Purkinje cell (primary cell): ENCODE measurements around the gene OR2S2. TPM values are rescaled to one million over a fixed set of nuclear protein-coding genes. Genes with fewer than 3 reads are reported as not detected.

Experiments used
- polyA plus RNA-seq: library from polyadenylated mRNA; unstranded; fragments of >200 nt; fragmentation: Nextera tagmentation; gene quantifications from 2 replicates; pipeline ENCODE4 v1.2.1, GENCODE V29; 2014

OR2S2 gene, protein sequence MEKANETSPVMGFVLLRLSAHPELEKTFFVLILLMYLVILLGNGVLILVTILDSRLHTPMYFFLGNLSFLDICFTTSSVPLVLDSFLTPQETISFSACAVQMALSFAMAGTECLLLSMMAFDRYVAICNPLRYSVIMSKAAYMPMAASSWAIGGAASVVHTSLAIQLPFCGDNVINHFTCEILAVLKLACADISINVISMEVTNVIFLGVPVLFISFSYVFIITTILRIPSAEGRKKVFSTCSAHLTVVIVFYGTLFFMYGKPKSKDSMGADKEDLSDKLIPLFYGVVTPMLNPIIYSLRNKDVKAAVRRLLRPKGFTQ
- polyA plus RNA-seq, result not detected in 2 replicates

DNA sequence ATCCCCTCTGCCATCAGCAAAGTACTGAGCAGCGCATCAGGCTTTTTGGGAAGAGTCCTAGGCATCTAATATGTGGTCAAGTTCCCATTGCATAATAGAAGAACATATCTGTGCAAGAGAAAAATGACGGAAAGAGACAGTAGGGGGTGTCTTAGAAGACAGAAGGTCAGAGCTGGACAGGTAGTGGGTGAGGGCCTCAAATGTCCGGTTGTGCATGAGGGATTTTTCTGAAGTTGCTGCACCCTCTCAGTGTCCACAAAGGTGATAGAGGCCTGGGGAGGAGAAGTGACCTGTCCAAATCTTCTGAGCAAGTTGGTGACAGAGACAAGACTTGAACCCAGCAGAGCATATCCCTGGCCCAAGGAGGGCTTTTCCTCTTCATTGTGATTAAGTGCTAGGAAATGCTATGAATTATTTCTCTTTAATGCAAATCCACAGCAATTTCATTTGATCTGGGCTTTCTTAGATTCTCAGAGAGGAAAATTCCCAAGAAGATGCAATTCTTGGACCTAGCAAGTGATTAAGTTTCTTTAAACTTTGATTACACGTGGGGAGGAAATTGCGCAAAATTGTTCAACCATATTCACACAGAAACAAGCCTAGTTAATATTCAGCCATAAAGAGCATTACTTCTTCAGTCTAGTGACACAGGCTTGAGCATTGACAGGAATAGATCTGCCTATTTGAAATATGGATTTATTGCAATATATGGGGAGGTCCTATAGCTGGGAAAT, at the start of gene OR2S2:
OR2S2 (minus strand) TSS at position 51 of the 734 bp plus-strand sequence. CDS start 56 bp downstream, outside the sequence.

DNA sequence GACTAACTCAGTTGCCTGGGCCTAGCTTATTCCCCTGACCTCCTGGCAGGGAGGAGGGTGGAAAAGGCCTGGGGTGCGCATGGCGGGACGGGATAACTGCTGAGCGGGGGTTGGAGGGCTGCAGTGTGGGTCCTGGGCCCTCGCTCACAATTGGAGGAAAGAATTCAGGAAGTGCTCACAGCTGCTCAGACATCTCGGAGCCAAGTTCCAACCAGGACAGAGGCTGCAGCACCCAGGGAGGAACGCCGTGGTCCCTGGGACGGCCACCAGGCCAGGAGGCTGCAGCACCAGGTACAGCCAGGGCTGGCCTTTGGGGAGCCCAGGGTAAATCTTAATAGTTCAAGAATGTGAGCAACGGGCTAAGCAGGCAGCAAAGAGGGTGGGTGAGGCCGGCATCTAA, 48.7 kb downstream of the OR2S2 start, which contains the start of gene SPAAR:
SPAAR (plus strand) TSS at position 217 of the 400 bp plus-strand sequence. CDS start 974 bp downstream, outside the sequence.

Other genes starting within 250 kb of the OR2S2 start
- gene TLN1, start 226.0 kb downstream of the OR2S2 start, polyA plus RNA-seq, result 0.22 and 1.1 TPM in 2 replicates
- 14.3 and 17.7 TPM in 2 replicates for gene CREB3, start 225.5 kb downstream of the OR2S2 start, polyA plus RNA-seq
- gene GBA2, start 208.9 kb downstream of the OR2S2 start, polyA plus RNA-seq, result 41.6 and 47.0 TPM in 2 replicates
- 0.98 and 2.6 TPM in 2 replicates for gene RGP1, start 208.9 kb downstream of the OR2S2 start, polyA plus RNA-seq
- gene MSMP, start 203.9 kb downstream of the OR2S2 start, polyA plus RNA-seq, result 5.6 TPM in 1 of 2 replicates, not detected in the other
- gene NPR2, start 166.6 kb downstream of the OR2S2 start, polyA plus RNA-seq, result 13.5 and 29.0 TPM in 2 replicates
- 1.3 and 6.8 TPM in 2 replicates for gene SPAG8, start 145.9 kb downstream of the OR2S2 start, polyA plus RNA-seq
- 14.5 and 34.4 TPM in 2 replicates for gene HINT2, start 143.1 kb downstream of the OR2S2 start, polyA plus RNA-seq
- gene FAM221B, start 129.4 kb downstream of the OR2S2 start, polyA plus RNA-seq, result not detected in 2 replicates
- 7.1 and 9.0 TPM in 2 replicates for gene TMEM8B, start 128.9 kb downstream of the OR2S2 start, polyA plus RNA-seq
- gene OR13J1, start 87.8 kb downstream of the OR2S2 start, polyA plus RNA-seq, result not detected in 2 replicates
- not detected in 2 replicates for gene HRCT1, start 52.0 kb downstream of the OR2S2 start, polyA plus RNA-seq
- gene SPAAR, start 48.7 kb downstream of the OR2S2 start, polyA plus RNA-seq, result 0.42 and 0.52 TPM in 2 replicates
- gene RECK, start 78.8 kb upstream of the OR2S2 start, polyA plus RNA-seq, result 3.4 and 4.3 TPM in 2 replicates
- 4.2 and 4.4 TPM in 2 replicates for gene GLIPR2, start 178.6 kb upstream of the OR2S2 start, polyA plus RNA-seq
- not detected in 2 replicates for gene CCIN, start 211.2 kb upstream of the OR2S2 start, polyA plus RNA-seq
- gene CLTA, start 232.8 kb upstream of the OR2S2 start, polyA plus RNA-seq, result 90.1 and 129 TPM in 2 replicates